GM19035 (cell line): ENCODE measurements around the gene HSPB9.

Source experiments
- ATAC-seq: cut with Tn5 transposase; IDR thresholded peaks from one replicate; pipeline ENCODE4 v1.9.1; 2021; ENCODE audit not compliant: unreplicated experiment

The HSPB9 gene

GRCh38 chr17:42098730-42099399 is 23.7 kb upstream of the HSPB9 start:
- no peak for ATAC-seq

- no peak for ATAC-seq
Observed at GRCh38 chr17:42101513-42102292, 20.9 kb upstream of the HSPB9 start.

- ATAC-seq, result no peak
Observed at GRCh38 chr17:42103221-42103954, 19.2 kb upstream of the HSPB9 start.

GRCh38 chr17:42104264-42104663 is 18.3 kb upstream of the HSPB9 start:
- no peak for ATAC-seq

- no peak for ATAC-seq
Observed at GRCh38 chr17:42106009-42106408, 16.6 kb upstream of the HSPB9 start.

- ATAC-seq, result no peak
Observed at GRCh38 chr17:42107124-42107523, 15.5 kb upstream of the HSPB9 start.

GRCh38 chr17:42107597-42108576 is 14.7 kb upstream of the HSPB9 start:
- peak; percentile 51 for ATAC-seq

GRCh38 chr17:42109086-42109485 is 13.5 kb upstream of the HSPB9 start:
- ATAC-seq, result no peak

GRCh38 chr17:42110301-42111264 is 12.0 kb upstream of the HSPB9 start:
- ATAC-seq, result no peak

- ATAC-seq, result no peak
Observed at GRCh38 chr17:42111265-42111636, 11.4 kb upstream of the HSPB9 start.

- ATAC-seq, result peak; percentile 8
Observed at GRCh38 chr17:42111871-42112551, 10.6 kb upstream of the HSPB9 start.

- ATAC-seq, result peak; percentile 58
Observed at GRCh38 chr17:42112552-42113176, 9.9 kb upstream of the HSPB9 start, which contains the start of gene DHX58. TSS of gene DHX58 (minus strand) at chr17:42112714. CDS start at chr17:42111892, 822 bp downstream.

GRCh38 chr17:42113293-42114069 is 9.1 kb upstream of the HSPB9 start:
- ATAC-seq, result no peak

- no peak for ATAC-seq
Observed at GRCh38 chr17:42114118-42114517, 8.5 kb upstream of the HSPB9 start.

- ATAC-seq, result no peak
Observed at GRCh38 chr17:42116705-42117396, 5.8 kb upstream of the HSPB9 start.

GRCh38 chr17:42117397-42118125 is 5.0 kb upstream of the HSPB9 start:
- no peak for ATAC-seq
